Neuronal stem cell (in vitro differentiated cells): ENCODE data around the gene LRRC2.
"Not testable (repeated sequence)": the region's sequence is repeated elsewhere in the genome, so short reads cannot be mapped to it uniquely, and the experiment has no call there.

Experiments used
- DNase-seq: peaks from one replicate; pipeline ENCODE4 v3.0.0-alpha.2; 2013; ENCODE audit warnings: low spot score
- H2AFZ ChIP-seq: one replicate; pipeline ENCODE4 v1.6.1; 2013; ENCODE audit warnings: mild to moderate bottlenecking, low read length, inconsistent platforms
- H2AK5ac ChIP-seq: 2 replicates; pipeline ENCODE4 v1.6.1; 2013; ENCODE audit warnings: low read depth, mild to moderate bottlenecking, inconsistent platforms, low read length, moderate library complexity, mixed read lengths
- H2BK120ac ChIP-seq: 2 replicates; pipeline ENCODE4 v1.6.1; 2013; ENCODE audit warnings: low read depth, mild to moderate bottlenecking, inconsistent platforms, low read length, moderate library complexity, mixed read lengths
- H2BK12ac ChIP-seq: one replicate; pipeline ENCODE4 v1.6.1; 2013; ENCODE audit warnings: low read length, inconsistent platforms
- H2BK15ac ChIP-seq: 2 replicates; pipeline ENCODE4 v1.6.1; 2013; ENCODE audit warnings: mild to moderate bottlenecking, low read length, inconsistent platforms, mixed read lengths
- H2BK5ac ChIP-seq: one replicate; pipeline ENCODE4 v1.6.1; 2013; ENCODE audit warnings: inconsistent platforms, mild to moderate bottlenecking, low read length, moderate library complexity
- H3K14ac ChIP-seq: one replicate; pipeline ENCODE4 v1.6.1; 2013; ENCODE audit warnings: low read length, inconsistent platforms
- H3K18ac ChIP-seq: 2 replicates; pipeline ENCODE4 v1.6.1; 2013; ENCODE audit warnings: low read length, inconsistent platforms
- H3K23ac ChIP-seq: 2 replicates; pipeline ENCODE4 v1.6.1; 2013; ENCODE audit warnings: low read depth, mild to moderate bottlenecking, mixed read lengths, low read length, inconsistent platforms; ENCODE audit not compliant: poor library complexity
- H3K27ac ChIP-seq: replicated peaks from 3 replicates; pipeline ENCODE4 v1.5.1; 2013; ENCODE audit warnings: low read length, inconsistent platforms
- H3K27me3 ChIP-seq, 3 experiments: 2 replicates each; pipeline ENCODE4 v1.6.1; 2013; ENCODE audit warnings: low read length in 3 of 3, mild to moderate bottlenecking in 2 of 3, inconsistent platforms in 1 of 3, low read depth in 1 of 3, mixed read lengths in 1 of 3, moderate library complexity in 1 of 3; ENCODE audit not compliant: control insufficient read depth in 3 of 3, insufficient read depth in 3 of 3
- H3K36me3 ChIP-seq, 2 donors: replicated peaks in 1 of 2; 2 replicates each; pipeline ENCODE4 v1.6.1; 2013; ENCODE audit warnings: low read length in 2 of 2; ENCODE audit not compliant: control insufficient read depth in 2 of 2, insufficient read depth in 2 of 2
- H3K4ac ChIP-seq: 2 replicates; pipeline ENCODE4 v1.6.1; 2013; ENCODE audit warnings: inconsistent platforms, mild to moderate bottlenecking, low read length, moderate library complexity
- H3K4me1 ChIP-seq, 2 donors: 1 replicate in 1 of 2; 2 replicates in 1 of 2; pipeline ENCODE4 v1.6.1; 2013; ENCODE audit warnings: low read length in 2 of 2, low read depth in 1 of 2; ENCODE audit not compliant: control insufficient read depth in 2 of 2, insufficient read depth in 1 of 2
- H3K4me2 ChIP-seq: one replicate; pipeline ENCODE4 v1.6.1; 2013; ENCODE audit warnings: mild to moderate bottlenecking, low read length, inconsistent platforms; ENCODE audit not compliant: insufficient read depth, poor library complexity, severe bottlenecking
- H3K4me3 ChIP-seq, 2 donors: 2 replicates each; pipeline ENCODE4 v1.5.1; 2013; ENCODE audit warnings: low read length in 2 of 2, mild to moderate bottlenecking in 2 of 2, inconsistent platforms in 1 of 2, moderate library complexity in 1 of 2
- H3K79me1 ChIP-seq: one replicate; pipeline ENCODE4 v1.6.1; 2013; ENCODE audit warnings: low read depth, mild to moderate bottlenecking, inconsistent platforms, low read length, moderate library complexity
- H3K9ac ChIP-seq: one replicate; pipeline ENCODE4 v1.6.1; 2013; ENCODE audit warnings: mild to moderate bottlenecking, low read depth, low read length, inconsistent platforms; ENCODE audit not compliant: poor library complexity
- H3K9me3 ChIP-seq, 2 donors: replicated peaks in 1 of 2; 2 replicates each; pipeline versions ENCODE3 to v1.6.1; 2013; ENCODE audit warnings: low read length in 2 of 2, mild to moderate bottlenecking in 2 of 2, inconsistent platforms in 1 of 2, low read depth in 1 of 2, mixed read lengths in 1 of 2, moderate library complexity in 1 of 2; ENCODE audit not compliant: control insufficient read depth in 2 of 2, insufficient read depth in 1 of 2
- H4K8ac ChIP-seq: one replicate; pipeline ENCODE4 v1.6.1; 2013; ENCODE audit warnings: low read depth, mild to moderate bottlenecking, inconsistent platforms, low read length, moderate library complexity
- H4K91ac ChIP-seq: one replicate; pipeline ENCODE4 v1.6.1; 2013; ENCODE audit warnings: low read length, low read depth, mild to moderate bottlenecking, inconsistent platforms; ENCODE audit not compliant: poor library complexity
- WGBS, 2 donors: extraction: QIAGEN DNeasy Blood & Tissue Kit; methylation state at CpG; one replicate each; pipeline ENCODE4 v1.1.7; 2013; ENCODE audit warnings: missing lambda C conversion rate in 2 of 2, mixed read lengths in 1 of 2; ENCODE audit not compliant: insufficient read length in 2 of 2, insufficient replicate concordance in 1 of 2; ENCODE audit errors: extremely low coverage in 2 of 2; 5-methylcytosine and 5-hydroxymethylcytosine counted together

LRRC2 gene

GRCh38 chr3:46538803-46539442 lies 27.2 kb downstream of the LRRC2 start:
- Histone ChIP-seq H3K9me3 (no peaks in the 10 kb centered on the region), H4K91ac (no peak overlapping the region), H2AFZ (no peak overlapping the region), H3K18ac (no peak overlapping the region), H3K27ac (no peak overlapping the region), H3K27me3 (no peaks in the 10 kb centered on the region), H3K23ac (no peak overlapping the region), H2BK12ac (no peak overlapping the region), H3K4me2 (no peak overlapping the region), H2BK15ac (no peak overlapping the region), H3K36me3 (no peaks in the 10 kb centered on the region), H3K9ac (no peak overlapping the region), H2BK120ac (no peak overlapping the region), H3K14ac (no peak overlapping the region), H3K79me1 (no peaks in the 10 kb centered on the region), H2AK5ac (no peak overlapping the region), H3K4me3 (no peak overlapping the region), H2BK5ac (no peak overlapping the region), H3K4ac (no peak overlapping the region), H4K8ac (no peak overlapping the region), H3K4me1 (no peaks in the 10 kb centered on the region)
- no CpG with 5 or more reads among the region's 14 CpGs for WGBS, 2 donors
- no peak for DNase-seq

- not testable (repeated sequence) for H3K14ac ChIP-seq, H4K8ac ChIP-seq, H3K23ac ChIP-seq, H2AFZ ChIP-seq, H3K27me3 ChIP-seq, H2BK12ac ChIP-seq, H3K4ac ChIP-seq, H4K91ac ChIP-seq, H2BK15ac ChIP-seq, H3K4me3 ChIP-seq, H3K18ac ChIP-seq, DNase-seq, H3K9ac ChIP-seq, H2AK5ac ChIP-seq, H3K4me1 ChIP-seq, H2BK120ac ChIP-seq, H3K36me3 ChIP-seq, H3K79me1 ChIP-seq, H3K9me3 ChIP-seq, H2BK5ac ChIP-seq, H3K27ac ChIP-seq, H3K4me2 ChIP-seq
- no CpG with 5 or more reads among the region's 5 CpGs for WGBS, 2 donors
Observed at GRCh38 chr3:46538425-46538802, 27.7 kb downstream of the LRRC2 start.

GRCh38 chr3:46537779-46538178 lies 28.3 kb downstream of the LRRC2 start:
- Histone ChIP-seq H3K4me3 (no peak overlapping the region), H3K27me3 (no peaks in the 10 kb centered on the region), H3K27ac (no peak overlapping the region), H3K18ac (no peak overlapping the region), H3K36me3 (no peaks in the 10 kb centered on the region), H3K4me1 (no peaks in the 10 kb centered on the region), H3K79me1 (no peaks in the 10 kb centered on the region), H3K9me3 (no peaks in the 10 kb centered on the region), H3K4me2 (no peak overlapping the region), H2BK5ac (no peak overlapping the region), H4K8ac (no peak overlapping the region), H3K4ac (no peak overlapping the region), H2BK120ac (no peak overlapping the region), H3K14ac (no peak overlapping the region), H3K23ac (no peak overlapping the region), H4K91ac (no peak overlapping the region), H3K9ac (no peak overlapping the region), H2AFZ (no peak overlapping the region), H2BK15ac (no peak overlapping the region), H2BK12ac (no peak overlapping the region), H2AK5ac (no peak overlapping the region)
- no CpG with 5 or more reads among the region's 5 CpGs for WGBS, 2 donors
- no peak for DNase-seq

GRCh38 chr3:46537316-46537715 lies 28.8 kb downstream of the LRRC2 start:
- Histone ChIP-seq H3K23ac (no peak overlapping the region), H3K9me3 (no peaks in the 10 kb centered on the region), H3K4me1 (no peaks in the 10 kb centered on the region), H2AFZ (no peak overlapping the region), H2BK12ac (no peak overlapping the region), H3K18ac (no peak overlapping the region), H3K4me3 (no peak overlapping the region), H4K91ac (no peak overlapping the region), H4K8ac (no peak overlapping the region), H3K4me2 (no peak overlapping the region), H2AK5ac (no peak overlapping the region), H3K4ac (no peak overlapping the region), H2BK15ac (no peak overlapping the region), H3K9ac (no peak overlapping the region), H3K27me3 (no peaks in the 10 kb centered on the region), H3K14ac (no peak overlapping the region), H2BK5ac (no peak overlapping the region), H2BK120ac (no peak overlapping the region), H3K36me3 (no peaks in the 10 kb centered on the region), H3K79me1 (no peaks in the 10 kb centered on the region), H3K27ac (no peak overlapping the region)
- no CpG with 5 or more reads among the region's 1 CpG for WGBS, 2 donors
- no peak for DNase-seq
